GM12892 (cell line): ENCODE data around the gene JAGN1.

Experiments used
- DNase-seq: peaks from one replicate; pipeline ENCODE4 v3.0.0; 2011; ENCODE audit not compliant: insufficient read length
- FAIRE-seq: peaks from 2 replicates; lab custom pipeline; 2011; peaks lifted over from hg19 to GRCh38; lab: Jason Lieb, UNC
- POLR2A ChIP-seq: IDR thresholded peaks from 2 replicates; pipeline ENCODE4 v1.6.1; 2011; ENCODE audit warnings: low read depth, low read length, control low read depth
- POLR2AphosphoS5 ChIP-seq: IDR thresholded peaks from 2 replicates; pipeline ENCODE4 v1.6.1; 2011; ENCODE audit warnings: low read depth, low read length, control low read depth
- TAF1 ChIP-seq: IDR thresholded peaks from 2 replicates; pipeline ENCODE4 v1.6.1; 2011; ENCODE audit warnings: low read depth, mild to moderate bottlenecking, control low read depth, low read length, borderline replicate concordance

Gene JAGN1

DNA sequence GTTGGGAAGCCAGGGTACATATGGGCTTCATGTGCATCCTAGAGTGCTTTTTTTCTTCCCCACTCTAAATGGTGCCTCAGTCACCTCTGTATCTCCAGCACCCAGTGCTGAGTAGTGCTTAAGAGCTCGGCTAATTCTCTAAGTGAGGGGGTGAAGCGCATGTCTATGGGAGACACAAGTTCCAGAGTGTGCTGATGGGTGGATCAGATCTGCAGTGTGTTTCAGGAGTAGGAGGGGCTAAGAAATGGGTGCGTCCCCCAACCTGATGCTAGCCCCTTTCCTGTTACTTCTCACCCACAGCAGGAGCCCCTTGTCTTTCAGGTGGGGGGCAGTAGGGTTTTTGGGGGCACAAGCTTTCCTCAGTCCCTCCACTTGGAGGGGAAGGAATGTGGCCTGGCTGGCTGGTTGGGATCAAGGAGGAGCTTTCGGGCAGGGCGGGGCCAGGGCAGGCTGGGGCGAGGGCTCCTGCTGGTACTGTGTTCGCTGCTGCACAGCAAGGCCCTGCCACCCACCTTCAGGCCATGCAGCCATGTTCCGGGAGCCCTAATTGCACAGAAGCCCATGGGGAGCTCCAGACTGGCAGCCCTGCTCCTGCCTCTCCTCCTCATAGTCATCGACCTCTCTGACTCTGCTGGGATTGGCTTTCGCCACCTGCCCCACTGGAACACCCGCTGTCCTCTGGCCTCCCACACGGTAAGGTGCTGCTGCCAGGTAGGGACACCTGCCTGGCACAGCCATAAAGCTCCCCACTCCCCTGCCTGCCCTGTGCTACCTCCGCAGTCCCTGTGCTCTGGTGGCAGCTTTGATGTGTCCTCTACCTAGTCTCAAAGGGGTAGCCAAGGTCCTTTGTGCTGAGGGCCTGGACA lies 12.2 kb downstream of the JAGN1 start, which contains the start of gene IL17RE:
IL17RE (plus strand) TSS at position 477 of the 866 bp plus-strand sequence; CDS start at position 562, 85 bp downstream.
- DNase-seq: no peak
- TF ChIP-seq POLR2A (no peak), TAF1 (no peak)
- no peak for FAIRE-seq

DNA sequence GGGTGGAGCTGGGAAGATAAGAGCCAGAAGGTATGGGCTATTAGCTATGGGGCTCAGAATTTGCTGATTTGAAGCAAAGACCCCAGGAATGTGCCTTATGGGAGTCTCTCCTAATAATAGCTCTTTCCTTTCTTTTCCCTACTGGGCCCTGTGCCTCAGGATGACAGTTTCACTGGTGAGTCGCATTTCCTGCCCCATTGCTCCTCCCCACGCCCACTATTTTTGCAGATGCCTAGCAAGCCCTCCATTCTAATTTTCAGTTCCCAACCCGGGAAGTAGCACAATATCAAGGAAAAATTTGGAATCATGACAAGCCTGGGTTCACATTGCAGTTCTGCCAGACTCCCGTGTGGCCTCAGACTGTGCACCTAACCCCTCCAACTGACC lies 12.8 kb downstream of the JAGN1 start:
- DNase-seq (no peak), FAIRE-seq (no peak)
- TF ChIP-seq POLR2AphosphoS5: no peak
- no peak for TF ChIP-seq POLR2A
- TF ChIP-seq TAF1: no peak

DNA sequence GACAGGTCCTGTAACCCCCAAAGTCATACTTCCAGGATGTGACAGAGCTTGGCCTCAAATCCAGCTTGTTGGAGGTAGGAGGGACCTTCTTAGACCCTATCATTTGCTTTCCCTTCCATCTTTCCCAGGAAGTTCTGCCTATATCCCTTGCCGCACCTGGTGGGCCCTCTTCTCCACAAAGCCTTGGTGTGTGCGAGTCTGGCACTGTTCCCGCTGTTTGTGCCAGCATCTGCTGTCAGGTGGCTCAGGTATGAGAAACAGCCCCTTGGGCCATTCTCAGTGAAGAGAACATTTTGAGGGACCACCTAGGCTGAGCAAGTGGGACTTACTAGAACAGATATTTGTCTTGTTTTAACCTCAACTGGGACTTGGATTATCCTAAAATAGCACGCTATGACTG lies 13.5 kb downstream of the JAGN1 start:
- TF ChIP-seq TAF1: no peak
- TF ChIP-seq POLR2A: no peak
- TF ChIP-seq POLR2AphosphoS5: no peak
- FAIRE-seq (no peak), DNase-seq (no peak)

DNA sequence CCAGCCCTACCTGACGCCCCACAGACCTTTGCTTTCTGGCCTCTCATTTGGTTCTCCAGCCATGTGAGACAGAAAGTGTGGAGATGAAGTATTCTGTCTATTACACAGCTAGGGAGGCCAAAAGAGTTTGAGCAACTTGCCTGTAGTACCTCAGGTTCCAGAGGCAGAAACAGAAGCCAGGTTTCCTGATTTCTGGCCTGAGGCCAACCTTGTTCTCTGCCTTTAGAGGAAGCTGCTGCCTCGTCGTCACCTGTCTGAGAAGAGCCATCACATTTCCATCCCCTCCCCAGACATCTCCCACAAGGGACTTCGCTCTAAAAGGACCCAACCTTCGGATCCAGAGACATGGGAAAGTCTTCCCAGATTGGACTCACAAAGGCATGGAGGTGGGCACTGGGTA lies 16.1 kb downstream of the JAGN1 start:
- DNase-seq (no peak), FAIRE-seq (no peak)
- no peak for TF ChIP-seq POLR2A
- no peak for TF ChIP-seq POLR2AphosphoS5

DNA sequence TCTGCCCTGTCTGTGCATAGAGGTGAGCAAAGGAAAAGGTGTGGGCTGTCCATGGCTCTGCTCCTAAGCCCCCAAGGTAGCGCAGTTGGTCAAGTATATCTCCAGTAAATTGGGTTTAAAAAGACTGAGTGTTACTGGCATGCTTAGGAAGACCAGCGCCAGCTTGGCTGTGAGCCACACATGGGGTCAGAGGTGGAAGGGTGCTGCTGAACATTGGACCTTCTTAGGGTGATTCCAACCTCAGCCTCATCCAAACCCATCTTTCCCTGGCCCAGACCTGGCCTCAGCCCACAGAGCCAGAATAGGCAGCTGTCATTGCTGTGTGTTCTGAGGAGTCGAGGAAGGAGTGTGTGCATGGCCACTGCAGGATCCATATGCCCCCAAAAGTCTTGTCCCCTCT lies 17.9 kb downstream of the JAGN1 start:
- FAIRE-seq: no peak
- DNase-seq: no peak
- TF ChIP-seq TAF1 (no peak), POLR2AphosphoS5 (no peak), POLR2A (no peak)

DNA sequence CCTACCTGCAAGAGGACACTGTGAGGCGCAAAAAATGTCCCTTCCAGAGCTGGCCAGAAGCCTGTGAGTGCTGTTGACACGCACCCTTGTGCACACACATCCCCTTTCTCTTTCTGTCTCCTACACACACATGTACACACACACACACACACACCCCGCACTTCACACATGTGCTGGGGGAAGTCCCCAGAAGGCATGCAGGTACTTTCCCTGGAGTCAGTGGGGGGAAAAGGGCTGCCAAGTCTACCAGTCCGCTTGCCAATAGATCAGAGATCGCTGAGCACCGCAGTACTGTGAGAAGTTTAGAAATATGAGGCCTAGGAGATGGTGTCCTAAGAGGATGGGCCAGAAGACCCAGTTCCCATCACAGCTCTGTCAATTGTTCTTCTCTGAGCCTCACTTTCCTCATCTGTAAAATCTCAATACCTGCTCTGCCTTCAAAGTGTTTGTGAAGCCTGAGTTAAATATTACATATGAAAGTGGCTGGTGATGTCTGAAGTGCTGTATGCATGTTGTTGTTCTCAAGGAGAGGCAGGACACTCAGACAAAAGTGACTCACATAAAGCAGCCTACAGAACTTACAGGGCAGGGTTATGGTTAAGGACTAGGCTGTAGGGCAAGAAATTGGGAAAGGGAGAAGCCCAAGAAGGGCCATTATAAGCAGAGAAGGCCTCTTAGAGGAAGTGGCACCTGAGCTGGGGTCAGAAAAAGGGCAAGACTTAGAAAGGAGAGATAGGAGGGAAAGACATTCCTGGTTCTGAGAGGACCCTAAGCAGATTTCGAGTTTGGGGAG lies 19.0 kb downstream of the JAGN1 start:
- DNase-seq (no peak), FAIRE-seq (no peak)
- TF ChIP-seq POLR2A (no peak), TAF1 (no peak)

DNA sequence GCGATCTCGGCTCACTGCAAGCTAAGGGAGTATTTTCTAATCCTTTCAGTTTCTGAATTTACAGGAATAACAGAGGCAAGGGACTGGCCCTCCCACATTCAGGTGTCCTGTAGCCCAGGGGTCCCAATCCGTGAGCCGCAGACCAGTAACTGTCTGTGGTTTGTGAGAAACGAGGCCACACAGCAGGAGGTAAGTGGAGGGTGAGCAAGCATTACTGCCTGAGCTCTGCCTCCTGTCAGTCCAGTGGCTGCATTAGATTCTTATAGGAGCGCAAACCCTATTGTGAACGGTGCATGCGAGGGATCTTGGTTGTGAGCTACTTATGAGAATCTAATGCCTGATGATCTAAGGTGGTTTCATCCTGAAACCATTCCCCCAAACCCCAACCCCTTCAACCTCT lies 21.5 kb downstream of the JAGN1 start:
- FAIRE-seq (no peak), DNase-seq (no peak)
- no peak for TF ChIP-seq TAF1
- no peak for TF ChIP-seq POLR2A
- TF ChIP-seq POLR2AphosphoS5: no peak

DNA sequence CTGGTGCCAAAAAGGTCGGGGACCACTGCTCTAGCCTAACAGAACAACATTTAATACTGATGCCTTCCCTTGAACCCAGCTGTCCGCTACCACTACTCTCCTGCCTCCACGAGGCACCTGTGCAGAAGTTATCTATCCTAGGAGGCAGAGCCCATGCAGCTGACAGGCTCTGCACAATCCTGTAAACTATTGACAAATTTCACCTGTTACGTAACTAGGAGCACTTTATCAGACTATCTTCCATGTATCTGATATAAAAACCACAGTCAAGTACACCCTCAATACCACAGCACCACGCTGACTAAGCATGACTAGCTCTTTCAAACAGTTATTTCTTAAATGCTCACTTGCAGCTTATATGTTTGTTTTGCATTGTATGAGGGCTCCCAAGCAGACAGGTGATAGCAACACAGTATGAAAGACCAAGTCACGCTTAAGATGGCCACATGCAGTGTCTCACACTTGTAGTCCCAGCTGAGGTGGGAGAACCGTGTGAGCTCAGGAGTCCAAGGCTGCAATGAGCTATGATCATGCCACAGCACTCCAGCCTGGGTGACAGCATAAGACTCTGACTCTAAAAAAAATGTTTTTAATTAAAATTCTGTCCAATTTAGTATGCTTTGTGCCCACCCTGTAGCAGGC lies 22.0 kb downstream of the JAGN1 start:
- FAIRE-seq (no peak), DNase-seq (no peak)
- TF ChIP-seq TAF1 (no peak), POLR2A (no peak), POLR2AphosphoS5 (no peak)

DNA sequence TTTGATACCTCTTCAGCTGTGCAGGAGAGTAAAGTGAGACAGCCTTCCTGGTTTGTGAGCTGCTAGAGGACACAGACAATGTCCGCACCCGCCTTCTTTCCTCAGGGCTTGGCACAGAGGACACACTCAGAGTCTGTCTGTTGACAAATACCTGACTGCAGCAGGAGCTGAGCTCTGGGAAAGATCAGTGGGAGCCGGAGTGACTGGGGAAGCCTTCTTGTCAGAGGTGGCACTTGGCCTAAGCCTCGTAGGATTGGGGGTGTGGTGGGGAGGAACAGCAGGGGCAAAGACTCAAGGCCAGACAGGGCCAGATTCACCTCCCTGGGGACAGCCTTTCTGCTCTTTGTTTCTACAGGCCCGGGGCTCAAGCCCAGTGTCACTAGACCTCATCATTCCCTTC lies 23.2 kb downstream of the JAGN1 start:
- DNase-seq: no peak
- no peak for FAIRE-seq
- no peak for TF ChIP-seq TAF1
- no peak for TF ChIP-seq POLR2AphosphoS5
- no peak for TF ChIP-seq POLR2A

DNA sequence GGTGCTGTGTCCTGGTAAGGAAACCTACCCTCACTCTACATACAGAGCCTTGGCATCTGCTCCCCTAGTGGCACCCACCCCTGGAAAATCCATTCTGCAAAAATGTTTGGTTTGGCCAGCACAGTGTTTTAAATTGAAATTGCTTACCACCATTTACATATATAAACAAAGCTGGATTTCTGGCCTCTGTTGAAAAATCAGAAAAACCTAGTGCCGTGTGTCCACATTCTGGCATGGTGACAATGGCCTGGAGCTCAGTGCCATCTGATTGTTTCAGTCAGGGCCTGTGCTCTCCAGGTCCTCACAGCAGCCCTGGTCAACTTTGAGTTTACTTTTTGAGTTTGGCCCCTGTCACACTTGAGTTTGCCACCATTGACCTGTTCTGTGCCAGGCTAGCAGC lies 23.6 kb downstream of the JAGN1 start:
- TF ChIP-seq POLR2A: no peak
- no peak for TF ChIP-seq TAF1
- no peak for TF ChIP-seq POLR2AphosphoS5
- DNase-seq: no peak
- FAIRE-seq: no peak

DNA sequence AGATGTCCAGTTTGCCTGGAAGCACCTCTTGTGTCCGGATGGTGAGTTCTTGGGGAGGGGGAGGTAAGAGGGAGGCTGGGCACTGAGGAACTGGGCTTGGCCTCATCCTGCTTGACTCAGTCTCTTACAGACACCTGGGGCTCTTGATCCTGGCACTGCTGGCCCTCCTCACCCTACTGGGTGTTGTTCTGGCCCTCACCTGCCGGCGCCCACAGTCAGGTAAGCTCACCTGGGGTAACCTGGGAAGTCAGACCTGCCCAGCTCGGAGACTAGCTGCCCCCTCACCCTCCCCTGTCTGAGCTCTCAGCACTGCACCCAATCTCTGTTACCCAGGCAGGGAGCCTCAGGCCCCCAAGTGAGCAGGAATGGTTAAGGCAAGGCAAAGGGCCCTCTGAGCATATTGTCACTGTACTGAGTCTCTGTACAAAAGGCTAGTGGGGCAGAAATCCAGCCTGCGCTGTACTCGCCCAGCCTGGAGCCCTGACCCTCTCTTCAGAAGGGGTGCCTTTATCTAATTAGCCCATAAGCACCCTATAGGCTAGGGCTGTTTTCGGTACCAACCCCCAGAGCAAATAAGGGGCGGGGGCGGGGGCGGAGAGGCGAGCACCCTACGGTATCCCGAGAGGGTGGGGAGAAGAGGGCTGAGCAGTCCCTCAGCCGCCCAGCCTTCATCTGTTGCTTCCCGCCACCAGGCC lies 24.3 kb downstream of the JAGN1 start:
- TF ChIP-seq POLR2A (no peak), TAF1 (no peak), POLR2AphosphoS5 (no peak)
- DNase-seq: no peak
- no peak for FAIRE-seq
